ENCODE results near the gene SLC8A3.

GRCh38 chr14:70100071-70100470, 88.7 kb downstream of the SLC8A3 start:
- no peak for TF ChIP-seq CTCF (IDR thresholded peaks at IDR 0.05; ENCODE audit: low read length)
- no peak for TF ChIP-seq EZH2 (IDR thresholded peaks at IDR 0.05; ENCODE audit: borderline replicate concordance, low read length)
